HG02852 (cell line): ENCODE measurements around the gene BUD31.

ENCODE experiments used
- ATAC-seq: cut with Tn5 transposase; IDR thresholded peaks from one replicate; pipeline ENCODE4 v1.9.1; 2021; ENCODE audit warnings: mild to moderate bottlenecking, moderate library complexity; ENCODE audit not compliant: unreplicated experiment

The BUD31 gene

DNA sequence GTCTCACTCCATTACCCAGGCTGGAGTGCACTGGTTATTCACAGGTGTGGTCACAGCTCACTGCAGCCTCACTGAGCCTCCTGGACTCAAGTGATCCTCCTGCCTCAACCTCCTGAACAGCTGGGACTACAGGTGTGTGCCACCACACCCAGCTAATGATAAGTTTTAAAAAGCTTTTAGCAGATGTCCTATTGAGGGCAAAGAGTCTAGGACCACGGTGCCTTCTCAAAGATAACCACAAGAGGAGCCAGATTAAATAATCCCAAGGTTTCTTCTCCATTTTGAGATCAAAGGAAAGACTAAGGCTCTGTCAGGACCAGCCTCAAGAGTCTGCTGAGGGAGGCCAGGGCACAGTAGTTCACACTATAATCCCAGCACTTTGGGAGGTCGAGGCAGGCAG lies 52.5 kb downstream of the BUD31 start:
- ATAC-seq = no peak

DNA sequence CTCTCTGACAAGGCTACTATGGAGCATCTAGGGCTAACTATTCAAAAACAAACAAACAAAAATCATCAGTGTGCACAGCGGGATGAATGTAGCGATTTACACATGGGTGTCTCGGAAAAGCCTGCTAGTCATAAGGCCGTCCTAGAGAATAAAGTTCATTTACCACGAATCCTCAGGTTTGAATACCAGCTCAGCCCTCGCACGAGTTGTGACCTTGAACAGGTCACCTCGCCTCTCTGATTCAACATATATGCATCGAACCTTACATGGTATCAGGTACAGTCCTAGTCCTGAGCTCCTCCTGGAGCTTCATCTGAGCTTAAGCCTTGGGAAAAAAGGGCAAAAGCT lies 56.6 kb downstream of the BUD31 start:
- ATAC-seq = peak; percentile 15

DNA sequence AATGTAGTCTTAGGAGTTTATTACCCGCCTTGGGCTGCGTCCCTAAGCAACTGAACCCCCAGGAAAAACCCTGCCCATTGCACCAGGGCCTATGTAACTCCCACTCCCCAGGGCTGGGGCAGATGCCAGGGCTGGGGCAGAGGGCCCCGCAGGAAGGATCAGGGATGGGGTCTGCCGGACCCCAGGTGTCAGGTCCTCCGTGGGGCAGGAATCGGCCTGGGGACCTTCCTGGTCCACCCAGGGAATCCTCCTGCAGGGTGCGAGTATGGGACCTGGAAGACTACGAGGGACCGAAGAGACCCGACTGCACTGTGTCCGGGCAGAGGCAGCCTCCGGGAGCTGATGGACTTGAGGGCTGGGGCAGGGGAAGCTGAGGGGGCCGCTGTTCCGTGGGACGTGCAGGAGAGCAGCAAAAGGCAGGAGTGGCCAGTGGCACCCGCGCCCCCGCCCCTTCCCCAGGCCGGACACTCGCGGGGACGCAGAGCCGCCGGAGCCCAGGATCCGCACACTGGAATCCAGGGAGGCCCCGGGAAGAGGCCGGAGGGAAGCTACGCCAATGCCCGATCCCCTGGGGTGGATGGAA lies 59.7 kb downstream of the BUD31 start:
- ATAC-seq = no peak
